ENCODE measurements around the gene TAF10.

Gene TAF10

DNA sequence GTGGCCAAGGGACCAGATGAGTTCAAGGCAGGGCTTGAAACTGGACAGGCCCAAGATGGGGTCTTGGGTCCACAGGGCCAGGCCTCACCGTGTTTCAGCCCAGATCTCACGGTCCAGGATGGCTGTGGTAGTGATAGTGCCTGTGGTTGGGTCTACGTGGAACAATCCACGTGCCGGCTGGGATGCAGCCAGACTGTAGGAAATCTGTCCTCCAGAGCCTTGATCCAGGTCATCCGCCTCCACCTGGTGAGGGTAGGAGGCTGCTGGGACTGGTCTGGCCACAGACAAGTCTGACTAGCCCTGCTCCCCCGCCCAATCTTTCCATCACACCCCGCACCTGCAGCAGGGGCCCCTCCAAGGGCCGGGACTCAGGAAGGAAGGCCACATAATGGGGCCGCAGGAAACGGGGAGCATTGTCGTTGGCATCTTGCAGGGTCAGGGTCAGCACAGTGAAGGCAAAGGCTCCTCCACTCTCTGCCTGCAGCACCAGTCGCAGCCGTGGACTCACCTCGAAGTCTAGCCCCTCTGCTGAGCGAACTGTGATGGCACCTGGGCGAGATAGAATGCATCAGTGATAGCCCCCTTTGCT lies 13.9 kb upstream of the TAF10 start:
- in situ Hi-C loops (cut with MboI; ENCODE audit: low sequenced_read_pairs) = no loop called here

DNA sequence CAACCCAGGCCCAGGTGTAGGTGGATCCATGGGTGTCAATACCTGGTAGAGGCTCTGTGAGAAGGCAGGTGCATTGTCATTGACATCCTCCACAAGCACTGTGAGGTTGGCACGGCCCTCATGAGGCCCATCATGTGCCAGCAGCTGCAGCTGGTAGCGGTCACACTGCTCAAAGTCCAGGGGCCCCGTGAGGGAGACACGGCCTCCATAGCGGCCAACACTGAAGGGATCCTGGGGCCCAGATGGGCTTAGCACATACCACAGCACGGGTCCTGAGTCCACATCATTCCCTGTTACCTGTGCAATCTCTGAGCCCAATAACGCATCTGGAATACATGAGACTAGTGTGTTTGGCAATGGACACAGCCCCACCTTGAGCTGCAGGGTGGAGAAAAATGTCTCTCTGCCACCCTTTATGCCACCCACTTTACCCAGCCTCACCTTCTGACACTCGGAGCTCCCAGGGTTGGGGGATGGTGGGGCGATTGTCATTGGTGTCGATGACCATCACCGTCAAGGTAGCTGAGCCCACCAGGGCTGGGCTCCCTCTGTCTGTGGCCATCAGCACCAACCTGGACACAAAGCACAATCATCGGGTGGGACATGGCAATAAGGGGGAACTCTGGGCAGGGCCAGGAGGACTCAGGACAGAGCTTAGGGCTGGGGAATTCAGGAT lies 13.3 kb upstream of the TAF10 start:
- in situ Hi-C loops (cut with MboI; ENCODE audit: low sequenced_read_pairs) = no loop called here

DNA sequence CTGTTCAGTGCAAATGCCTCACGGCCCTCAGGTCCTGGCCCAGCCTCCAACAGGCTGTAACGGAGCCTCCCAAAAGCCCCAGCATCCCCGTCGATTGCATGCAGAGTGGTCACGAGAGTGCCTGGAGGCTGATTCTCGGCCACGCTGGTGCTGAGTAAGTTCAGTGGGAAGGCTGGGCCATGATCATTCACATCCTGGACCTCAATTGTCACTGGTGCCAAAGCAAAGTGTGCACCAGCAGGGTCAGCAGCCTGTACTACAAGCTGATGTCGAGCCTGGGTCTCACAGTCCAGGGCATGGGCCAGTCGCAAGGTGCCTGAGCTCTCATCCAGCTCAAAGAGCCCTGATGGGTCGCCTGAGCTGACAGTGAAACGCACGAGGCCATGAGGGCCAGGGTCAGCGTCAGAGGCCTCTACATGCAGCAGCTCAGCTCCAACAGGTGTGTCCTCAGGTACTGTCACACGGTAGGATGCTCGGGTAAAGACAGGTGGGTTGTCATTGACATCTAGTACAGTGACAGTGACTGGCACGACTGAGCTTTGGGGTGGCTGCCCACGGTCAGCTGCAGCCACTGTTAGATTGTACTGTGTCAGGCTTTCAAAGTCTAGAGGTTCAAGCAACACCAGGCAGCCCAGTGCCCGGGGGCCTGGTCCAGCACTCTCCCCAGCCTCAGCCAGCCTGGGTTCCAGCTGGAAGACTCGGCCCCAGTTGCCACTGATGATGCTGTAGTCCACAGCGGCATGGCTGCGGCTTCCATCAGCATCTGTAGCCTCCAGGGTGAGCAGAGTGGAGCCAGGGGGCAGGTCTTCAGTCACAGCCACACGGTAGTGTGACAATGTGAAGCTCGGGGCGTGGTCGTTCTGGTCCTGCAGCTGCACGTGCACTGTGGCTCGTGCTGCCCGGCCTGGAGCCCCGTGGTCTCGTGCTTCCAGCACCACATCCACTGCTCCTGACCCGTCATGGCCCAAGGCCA lies 11.7 kb upstream of the TAF10 start:
- in situ Hi-C loops (cut with MboI; ENCODE audit: low sequenced_read_pairs) = no loop called here

DNA sequence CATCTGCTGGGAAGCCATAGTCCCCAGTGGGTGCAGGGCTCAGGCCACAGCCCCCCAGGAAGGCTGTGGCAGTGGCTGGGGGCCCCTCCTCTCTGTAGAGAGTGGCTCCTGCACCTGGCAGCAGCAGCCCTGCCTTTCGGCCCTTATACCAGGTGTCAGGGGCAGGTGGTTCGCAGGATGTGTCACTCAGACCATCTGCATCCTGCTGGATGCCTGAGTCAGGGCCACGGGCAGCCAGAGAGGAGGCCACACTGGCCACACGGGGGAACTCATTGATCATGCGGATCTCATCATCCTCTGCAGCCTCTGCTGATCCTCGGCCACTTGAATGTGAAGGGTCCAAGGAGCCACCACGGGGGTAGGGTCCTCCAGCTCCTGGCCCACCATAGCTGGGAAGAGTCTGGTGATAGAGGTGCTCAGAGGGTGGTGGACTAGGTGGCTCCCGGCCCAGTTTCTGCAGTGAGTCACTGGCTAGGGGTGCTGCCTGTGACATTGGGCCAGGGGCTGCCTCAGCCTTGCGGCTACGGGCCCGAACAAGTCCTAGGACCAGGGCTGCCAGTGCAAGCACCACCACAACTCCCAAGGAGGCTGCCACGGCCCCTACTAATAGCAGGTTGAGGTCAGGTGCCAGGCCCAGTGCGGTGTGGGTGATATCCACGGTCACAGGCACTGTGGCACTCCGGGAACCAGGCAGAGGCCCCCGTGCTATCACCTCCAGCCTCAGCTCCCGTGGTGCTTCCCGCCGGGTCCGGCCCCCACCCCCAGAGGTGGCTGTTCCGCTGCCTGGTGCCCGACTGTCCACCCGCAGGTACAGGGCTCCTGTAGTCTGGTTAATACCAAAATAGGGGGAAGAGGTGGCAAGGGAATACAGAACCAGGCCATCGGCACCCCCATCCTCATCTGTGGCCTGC lies 10.5 kb upstream of the TAF10 start:
- in situ Hi-C loops (cut with MboI; ENCODE audit: low sequenced_read_pairs) = no loop called here

DNA sequence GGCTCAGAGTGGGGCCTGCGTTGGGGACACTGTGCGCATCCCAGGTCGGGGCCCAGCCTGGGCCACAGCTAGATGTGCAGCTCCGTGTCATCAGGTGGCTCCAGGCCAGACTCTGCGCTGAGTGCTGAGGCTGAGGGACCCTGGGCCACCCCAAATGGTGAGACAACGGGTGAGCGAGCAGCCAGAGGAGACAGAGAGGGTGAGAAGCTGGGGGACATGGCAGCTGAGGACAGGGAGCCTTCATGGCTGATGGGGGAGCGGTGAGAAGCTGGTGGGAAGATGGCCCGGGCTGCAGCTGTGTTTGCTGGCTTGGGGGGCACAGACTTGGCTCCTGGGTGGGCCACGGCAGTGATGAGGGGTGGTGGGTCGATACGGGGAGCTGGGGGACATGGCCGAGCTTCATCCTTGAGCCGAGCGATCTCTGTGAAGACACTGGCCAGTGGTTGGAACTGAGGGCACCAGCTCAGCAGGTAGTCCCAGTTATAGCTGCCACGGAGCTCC lies 9.7 kb upstream of the TAF10 start:
- in situ Hi-C loops (cut with MboI; ENCODE audit: low sequenced_read_pairs) = no loop called here

DNA sequence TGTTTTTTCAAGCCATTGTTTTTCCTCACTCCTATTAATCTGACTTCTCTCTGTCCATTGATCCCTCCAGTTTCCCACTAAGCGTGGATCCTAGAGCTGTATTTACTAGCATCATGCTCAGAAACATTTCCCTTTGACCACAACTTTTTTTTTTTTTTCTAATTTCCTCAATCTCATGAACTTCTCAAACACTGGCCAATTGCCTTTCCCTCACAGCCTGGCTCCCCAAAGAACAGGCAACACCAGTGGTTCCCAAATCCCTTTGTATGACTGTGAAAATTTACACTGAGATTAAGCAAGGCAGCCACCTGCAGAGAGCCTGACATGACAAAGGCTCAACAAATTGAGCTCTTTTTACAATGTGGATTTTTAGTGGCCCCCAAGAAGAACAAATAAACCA lies 8.6 kb upstream of the TAF10 start:
- in situ Hi-C loops (cut with MboI; ENCODE audit: low sequenced_read_pairs) = no loop called here

DNA sequence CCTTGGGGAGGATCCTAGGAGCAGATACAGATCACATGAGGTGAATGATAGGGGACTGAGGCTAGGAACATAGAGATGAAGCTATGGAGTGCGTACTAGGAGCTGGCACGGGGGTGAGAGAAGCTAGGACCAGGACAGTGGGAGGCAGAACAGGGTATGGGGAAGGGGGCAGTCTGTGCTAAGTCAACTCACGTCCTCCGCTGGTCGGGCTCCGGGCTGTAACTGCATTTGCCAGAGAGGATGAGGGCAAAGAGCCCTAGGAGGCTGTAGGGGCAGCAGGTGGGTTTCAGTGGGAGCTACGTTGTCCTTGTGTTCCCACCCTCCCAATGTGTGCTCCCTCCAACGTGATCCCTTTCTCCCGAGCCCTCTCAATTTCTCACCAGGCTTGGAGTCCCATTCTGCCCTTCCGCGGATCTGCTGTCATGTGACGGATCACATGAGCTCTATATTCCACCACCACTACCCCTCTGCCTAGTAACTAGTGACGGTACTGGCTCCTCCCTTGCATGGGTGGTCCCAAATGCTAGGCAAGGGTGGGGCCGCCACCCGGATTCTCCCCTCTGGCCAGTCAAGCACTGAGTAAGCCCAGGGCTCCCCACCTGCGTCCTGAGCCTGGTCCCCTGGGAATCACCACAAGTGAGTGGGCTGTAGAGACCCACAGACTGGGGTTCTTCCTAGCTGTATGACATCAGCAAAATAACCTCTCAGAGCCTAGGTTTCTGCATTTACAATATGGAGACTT lies 7.2 kb upstream of the TAF10 start, which contains the start of gene TPP1:
TPP1 (minus strand) TSS at position 419 of the 742 bp plus-strand sequence; CDS start at position 397, 22 bp downstream.
- in situ Hi-C loops (cut with MboI; ENCODE audit: low sequenced_read_pairs) = loop anchor here (10.0 kb wide), 1 partner anchor 56 kb away; no protein-coding TSS in a partner anchor

DNA sequence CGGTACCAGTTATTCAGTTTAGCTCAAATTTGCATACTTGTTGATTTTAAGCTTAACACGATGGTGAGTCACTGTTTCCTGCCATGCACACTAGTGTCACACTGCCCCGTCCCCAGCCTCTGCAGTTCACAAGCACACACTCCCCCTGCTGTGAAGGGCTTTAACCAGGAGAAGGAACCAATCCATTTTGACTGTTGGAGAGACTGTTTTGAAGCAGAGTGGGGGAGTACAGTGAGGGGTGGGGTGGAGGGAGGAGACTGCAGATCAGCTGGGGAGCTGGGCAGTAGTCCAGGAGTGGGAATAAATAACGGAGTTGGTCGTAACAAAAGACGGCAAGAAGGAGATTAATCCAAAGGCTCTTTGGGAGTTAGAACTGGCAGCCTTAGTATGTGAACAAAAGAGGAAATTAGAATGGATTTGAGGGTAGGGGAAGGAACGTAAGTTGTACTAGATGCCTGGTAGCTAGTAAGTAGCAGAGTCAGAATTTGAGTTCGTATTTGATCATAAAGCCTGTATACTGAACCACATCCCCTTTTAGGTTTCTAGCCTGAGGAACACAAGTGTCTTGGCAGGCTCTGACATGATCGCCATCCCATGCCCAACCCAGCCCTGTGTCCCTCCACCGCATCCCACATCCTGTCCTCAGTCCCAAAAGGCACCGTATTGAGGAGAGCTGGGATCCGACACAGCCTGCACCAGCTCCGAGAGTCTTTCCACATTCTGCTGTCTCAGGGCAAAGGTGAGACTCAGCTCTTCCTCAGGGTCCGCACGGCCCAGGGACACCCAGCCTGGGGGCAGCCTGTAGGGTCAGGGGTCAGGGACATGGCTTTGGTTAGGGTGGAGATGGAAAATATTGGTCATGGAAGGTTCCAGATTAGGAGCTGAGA lies 6.3 kb upstream of the TAF10 start:
- in situ Hi-C loops (cut with MboI; ENCODE audit: low sequenced_read_pairs) = loop anchor here (10.0 kb wide), 1 partner anchor 56 kb away; no protein-coding TSS in a partner anchor

DNA sequence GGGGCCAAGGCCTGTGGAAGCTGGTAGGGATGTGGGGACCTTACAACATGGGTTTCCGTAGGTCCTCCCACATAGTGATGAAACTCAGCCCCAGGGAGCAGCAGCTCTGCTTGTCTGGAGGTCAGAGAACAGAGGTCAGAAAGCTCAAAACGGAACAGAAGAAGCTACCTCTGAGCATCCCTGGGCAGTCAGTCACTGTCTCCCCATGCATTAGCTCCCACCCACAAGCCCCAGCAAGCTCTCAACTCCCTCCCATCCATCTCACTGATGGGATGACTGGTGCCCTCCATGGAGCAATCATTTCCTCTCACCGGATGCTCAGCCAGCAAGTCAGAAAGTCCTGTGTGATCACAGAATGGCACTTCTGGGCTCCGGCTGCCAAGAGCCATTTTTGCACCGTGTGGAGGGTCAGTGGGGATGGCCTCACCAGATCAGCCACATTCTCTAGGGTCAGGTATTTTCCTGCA lies 5.3 kb upstream of the TAF10 start:
- in situ Hi-C loops (cut with MboI; ENCODE audit: low sequenced_read_pairs) = loop anchor here (10.0 kb wide), 1 partner anchor 57 kb away; no protein-coding TSS in a partner anchor

DNA sequence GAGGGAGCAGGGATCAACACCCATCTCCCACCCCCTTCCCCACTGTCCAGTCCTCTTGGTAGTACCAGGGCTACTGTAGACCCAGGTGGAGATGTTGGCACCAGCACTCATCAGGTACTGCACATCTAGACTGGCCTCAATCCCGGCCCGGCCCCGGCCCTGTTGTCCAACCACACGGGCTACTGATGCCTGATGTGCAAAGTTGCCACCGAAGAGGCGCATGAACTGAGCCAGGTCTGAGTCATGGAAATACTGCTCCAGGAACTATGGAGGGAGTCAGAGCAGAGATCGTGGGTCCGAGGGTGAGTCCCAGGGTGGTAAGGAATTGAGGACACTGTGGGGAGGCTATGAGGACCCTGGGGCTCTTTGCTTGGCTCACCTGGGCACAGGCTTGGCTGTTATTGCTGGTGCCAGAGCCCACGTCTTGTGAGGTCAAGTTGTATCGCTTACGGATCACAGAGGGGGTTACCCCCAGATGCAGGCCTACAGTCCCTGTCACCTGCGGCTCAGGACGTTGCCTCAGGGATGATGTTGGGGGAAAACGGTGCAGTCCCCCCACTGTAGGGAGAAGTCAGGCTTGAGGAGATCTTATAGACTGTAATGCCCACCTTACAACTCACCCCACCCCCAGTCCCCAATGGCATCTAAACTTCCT lies 4.7 kb upstream of the TAF10 start:
- in situ Hi-C loops (cut with MboI; ENCODE audit: low sequenced_read_pairs) = loop anchor here (10.0 kb wide), 1 partner anchor 58 kb away; no protein-coding TSS in a partner anchor

DNA sequence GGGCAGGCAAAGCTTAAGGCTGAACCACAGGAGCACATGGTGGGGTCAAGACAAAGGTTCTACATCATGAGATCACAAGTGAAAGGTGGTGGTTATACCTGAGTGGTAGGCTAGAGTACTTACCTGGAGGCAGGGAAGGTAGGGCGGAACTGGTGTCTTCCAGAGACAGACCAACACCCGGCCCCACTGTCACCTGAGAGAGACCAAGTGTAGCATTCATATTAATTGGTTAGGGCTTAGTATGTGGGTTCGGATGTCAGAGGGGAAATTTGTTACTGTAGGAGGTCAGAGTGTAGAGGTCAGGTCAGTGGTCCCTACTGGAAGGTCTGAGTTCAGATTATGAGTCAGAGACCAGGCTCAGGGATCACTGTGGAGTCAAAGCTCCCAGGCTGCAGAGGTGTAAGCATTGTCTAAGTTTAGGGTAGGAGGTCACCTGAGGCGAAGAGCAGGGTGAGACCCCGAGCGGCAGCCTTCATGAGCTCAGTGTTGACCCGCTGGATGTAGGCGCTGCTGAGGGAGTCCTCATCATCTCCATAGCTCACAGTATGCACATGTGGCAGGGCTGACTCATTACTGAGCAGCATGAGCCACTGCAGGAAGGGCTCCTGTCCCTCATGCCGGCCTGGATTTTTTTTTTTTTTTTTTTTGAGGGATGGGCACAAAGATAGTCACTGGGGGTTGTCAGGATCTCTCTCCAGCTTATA lies 4.0 kb upstream of the TAF10 start:
- in situ Hi-C loops (cut with MboI; ENCODE audit: low sequenced_read_pairs) = loop anchor here (10.0 kb wide), 1 partner anchor 59 kb away; no protein-coding TSS in a partner anchor

DNA sequence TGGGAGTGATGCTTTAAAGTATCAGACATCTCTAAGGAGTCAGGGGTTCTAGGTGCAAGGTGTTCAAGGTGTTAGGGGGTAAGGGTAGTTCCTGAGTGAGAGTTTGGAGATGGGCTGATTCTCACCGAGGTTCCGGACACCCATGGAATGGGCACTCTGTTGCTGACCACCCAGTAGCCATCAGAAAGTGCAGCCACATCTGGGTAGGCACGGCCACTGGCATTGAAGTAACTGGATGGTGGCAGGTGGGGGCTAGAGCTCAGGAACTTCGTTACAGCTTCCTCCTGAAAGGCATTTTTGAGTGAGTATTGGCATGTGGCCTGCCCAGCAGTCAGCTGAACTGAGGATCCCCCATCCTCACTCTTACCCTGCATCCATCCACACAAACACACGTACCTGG lies 3.0 kb upstream of the TAF10 start:
- in situ Hi-C loops (cut with MboI; ENCODE audit: low sequenced_read_pairs) = loop anchor here (10.0 kb wide), 1 partner anchor 60 kb away; no protein-coding TSS in a partner anchor

DNA sequence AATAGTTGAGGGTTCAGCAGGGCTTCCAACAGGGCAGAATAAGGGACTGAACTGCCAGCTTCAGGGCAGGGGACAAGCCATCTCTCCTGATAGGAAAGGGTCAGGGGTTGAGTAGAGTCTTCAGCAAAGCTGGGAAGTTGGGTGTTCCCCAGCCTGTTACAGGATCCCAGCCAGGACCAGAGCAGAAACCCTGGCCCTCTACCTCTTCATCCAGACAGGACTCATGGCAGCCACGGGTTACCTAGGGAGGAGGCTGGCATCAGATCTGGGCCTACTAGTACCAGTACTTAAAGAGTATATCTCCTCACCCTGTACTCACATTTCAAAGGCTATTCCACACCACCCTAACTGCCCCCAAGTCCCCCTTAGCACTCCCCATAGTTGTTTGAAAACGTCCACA lies 2.4 kb upstream of the TAF10 start:
- in situ Hi-C loops (cut with MboI; ENCODE audit: low sequenced_read_pairs) = loop anchor here (10.0 kb wide), 1 partner anchor 60 kb away; no protein-coding TSS in a partner anchor

DNA sequence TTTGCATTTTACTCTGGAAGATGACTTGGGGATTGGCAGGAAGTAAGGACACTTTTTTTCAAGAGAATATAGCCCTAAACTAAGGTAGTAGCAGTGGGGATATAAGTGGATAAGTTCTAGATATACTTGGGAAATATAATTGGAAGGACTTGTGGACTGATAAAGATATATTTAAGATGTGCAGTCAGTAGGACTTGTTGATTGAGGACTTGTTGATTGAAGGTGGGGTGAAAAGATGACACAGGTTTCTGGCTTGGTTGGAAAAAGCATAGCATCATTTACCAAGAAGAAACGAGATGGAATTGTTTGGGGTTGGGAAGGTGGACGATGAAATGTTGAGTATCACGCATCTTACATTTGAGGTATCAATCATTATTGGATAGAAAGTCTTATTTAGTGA lies 1.5 kb upstream of the TAF10 start:
- in situ Hi-C loops (cut with MboI; ENCODE audit: low sequenced_read_pairs) = loop anchor here (10.0 kb wide), 1 partner anchor 61 kb away; no protein-coding TSS in a partner anchor

DNA sequence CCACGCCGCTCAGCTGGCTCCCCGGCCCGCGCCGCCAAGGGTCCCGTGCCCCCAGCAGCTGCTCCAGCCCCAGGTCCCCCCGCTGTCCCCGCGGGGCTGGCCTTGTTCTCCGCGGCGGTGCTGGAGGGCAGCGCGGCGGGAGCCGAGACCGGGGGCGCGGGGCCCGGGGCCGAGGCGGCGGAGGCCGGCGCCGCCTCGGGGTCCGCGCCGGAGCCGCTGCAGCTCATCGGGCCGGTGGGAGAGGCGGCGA lies 128 bp downstream of the TAF10 start:
- in situ Hi-C loops (cut with MboI; ENCODE audit: low sequenced_read_pairs) = loop anchor here (10.0 kb wide), 1 partner anchor 63 kb away; no protein-coding TSS in a partner anchor

DNA sequence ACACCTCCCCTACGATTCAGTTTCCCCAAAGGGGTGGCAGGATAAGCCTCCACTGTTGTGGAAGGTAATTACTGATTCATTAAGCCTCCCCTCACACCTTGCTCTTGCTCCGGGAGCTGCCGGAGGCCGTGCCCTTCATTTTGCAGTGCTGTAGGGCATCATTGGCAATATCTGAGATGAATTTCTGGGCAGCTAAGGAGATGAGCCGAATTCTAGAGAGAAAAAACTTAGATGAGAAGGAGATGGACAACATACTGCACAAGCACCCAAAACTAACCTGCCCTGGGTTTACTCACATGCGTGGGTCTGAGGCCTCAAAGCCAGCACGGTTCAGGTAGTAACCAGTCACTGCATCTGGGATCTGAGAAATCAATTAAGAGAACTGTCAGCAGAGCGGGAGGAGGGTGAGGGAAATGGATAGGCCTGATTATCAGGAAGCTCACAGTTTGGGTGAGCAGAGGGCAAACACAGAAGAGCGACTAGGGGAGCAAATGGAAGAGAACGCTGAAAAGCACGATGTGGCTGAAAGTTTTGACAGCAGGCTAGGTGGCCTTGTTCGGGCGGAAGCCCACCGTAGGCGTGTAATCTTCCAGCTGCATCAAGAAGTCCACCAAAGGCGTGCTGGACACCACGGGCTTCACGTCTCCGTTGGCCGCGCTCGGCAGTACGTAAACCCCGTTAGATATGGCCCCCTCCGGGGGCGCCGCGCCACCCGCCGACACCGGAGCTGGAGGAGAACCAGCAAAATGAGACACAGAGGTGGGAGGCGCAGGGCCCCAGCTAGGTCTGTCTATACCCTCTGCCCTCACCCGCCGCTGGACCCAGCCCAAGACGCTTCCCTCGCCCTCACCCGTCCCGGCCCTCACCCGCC lies 689 bp downstream of the TAF10 start:
- in situ Hi-C loops (cut with MboI; ENCODE audit: low sequenced_read_pairs) = loop anchor here (10.0 kb wide), 1 partner anchor 63 kb away; no protein-coding TSS in a partner anchor

All from HL-60/S4 (cell line).